Measurements from ENCODE around the gene CSTPP1.
A peak's percentile ranks its signal among the peaks of the same experiment; 100 is the strongest.
"Not testable (repeated sequence)": the region's sequence is repeated elsewhere in the genome, so short reads cannot be mapped to it uniquely, and the experiment has no call there.

Gene CSTPP1

DNA sequence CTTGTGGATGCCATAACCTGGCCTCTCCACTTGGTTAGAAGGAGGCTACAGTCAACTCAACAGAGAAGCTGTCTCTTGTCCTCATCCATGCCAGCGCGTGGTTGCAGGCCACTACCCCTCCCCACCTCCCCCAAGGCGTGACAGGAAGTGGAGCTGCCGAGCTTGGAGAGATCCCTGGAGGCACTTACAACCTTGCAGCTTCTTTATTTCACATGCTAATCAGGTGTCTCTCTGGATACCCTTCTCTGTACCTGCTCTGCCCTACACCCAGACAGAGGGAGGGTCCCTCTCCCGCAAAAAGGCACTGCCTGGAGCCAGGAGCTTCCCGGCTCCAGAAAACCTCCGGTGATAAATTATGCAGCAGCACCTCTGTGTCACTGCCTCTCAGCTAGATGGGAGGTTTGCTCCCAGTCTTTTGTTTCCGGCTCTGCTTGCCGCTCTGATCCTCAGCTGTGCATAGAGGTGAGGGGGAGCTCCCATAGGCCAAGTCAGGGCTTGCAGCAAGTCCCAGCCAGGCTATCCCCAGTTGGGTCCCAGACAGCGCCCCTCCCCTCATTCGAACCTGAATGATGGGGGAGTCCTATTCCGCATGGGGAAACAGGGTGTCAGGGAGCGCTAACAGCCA, 23.9 kb upstream of the CSTPP1 start:
- no peak for DNase-seq (ENCODE audit: low spot score)

DNA sequence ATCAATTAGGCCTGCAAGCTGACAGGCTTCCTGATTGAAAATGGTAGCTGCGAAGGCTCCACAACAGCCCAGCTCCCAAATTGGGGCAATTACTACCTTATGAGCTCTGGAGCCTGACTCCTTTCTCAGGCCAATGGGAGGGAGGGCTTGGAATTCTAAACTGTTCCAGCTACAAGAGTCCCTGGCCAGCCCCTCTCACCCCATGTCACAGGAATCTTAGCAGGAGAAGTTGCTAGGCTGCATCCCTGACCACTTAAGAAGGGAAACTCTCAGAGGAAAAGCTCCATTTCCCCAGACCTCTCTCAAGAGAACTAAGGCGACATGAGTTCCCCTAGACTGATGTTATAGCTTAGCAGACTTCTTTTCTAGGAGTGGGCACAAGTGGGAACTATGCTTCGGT, 23.1 kb upstream of the CSTPP1 start:
- no peak for DNase-seq (ENCODE audit: low spot score)

DNA sequence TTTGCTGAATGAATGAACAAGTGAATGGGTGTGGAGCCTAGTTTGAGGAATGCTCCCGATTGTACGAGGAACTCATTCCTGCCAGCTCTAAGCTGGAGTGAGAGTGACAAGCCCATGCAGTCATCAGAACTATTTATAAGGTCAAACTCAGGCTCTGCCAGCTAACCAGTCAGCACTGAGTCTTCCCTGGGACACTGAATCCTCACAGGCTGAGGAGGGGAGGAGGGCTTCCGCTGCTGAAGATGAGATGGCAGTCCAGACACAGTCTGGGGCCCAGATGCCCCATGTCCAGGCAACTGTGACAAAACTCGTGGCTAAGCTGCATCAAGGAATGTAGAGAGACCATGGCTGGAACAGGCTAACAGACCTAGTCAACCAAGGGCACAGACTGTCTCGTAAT, 22.2 kb upstream of the CSTPP1 start:
- DNase-seq (ENCODE audit: low spot score), result no peak

DNA sequence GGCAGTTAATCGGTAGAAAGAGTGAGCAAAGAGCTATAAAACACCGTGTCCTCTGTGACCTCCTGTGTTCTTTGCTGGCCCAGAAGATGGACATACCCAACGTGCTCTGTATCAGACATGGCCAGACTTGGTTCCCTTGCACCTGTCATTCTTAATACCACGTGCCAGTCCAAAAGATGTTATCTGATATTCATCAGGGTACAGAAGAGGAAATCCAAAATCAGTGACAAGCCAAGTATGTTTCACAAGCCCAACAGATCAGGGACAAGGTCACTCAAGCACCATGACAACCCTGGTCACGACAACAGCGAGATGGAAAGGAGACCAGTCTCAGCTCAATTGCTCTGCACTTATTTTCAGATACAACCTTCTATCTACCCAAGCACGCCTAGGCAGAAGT, 21.7 kb upstream of the CSTPP1 start:
- DNase-seq (ENCODE audit: low spot score), result no peak

DNA sequence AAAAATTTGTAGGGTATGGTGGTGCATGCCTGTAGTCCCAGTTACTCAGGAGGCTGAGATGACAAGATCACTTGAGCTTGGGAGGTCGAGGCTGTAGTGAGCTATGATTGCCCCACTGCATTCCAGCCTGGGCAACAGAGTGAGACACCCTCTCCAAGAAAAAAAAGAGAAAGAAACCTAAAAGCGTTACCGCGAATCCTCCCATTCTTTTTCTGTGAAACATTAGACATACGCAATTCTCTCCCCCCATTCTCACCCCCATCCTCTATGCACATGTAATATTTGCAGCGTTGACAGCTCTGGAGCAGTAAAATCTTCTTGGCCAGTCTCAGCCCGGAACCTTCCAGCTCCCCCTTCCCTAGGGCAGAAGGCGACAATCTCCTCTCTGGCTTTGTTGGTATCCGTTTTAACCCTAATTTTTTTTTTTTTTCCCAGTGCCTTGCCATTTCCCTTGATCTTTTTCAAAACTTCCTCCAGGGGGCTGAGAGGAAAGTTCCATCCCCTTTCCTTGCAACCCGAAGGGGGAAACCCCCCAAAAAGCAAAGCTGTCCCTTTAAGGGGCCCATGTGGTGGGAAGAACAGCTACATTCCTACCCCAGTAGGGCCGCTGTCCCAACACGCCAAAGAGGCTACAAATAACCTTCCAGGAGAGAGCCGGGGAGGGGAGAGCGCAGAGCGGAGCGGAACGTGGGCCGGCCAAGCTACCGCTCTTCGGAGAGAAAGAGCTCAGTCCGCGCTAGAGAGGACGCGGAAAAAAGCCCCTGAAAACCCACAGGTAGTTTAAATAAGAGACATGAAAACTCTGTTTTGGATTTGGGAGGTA, 20.1 kb upstream of the CSTPP1 start:
- DNase-seq (ENCODE audit: low spot score), result peak; percentile 66

DNA sequence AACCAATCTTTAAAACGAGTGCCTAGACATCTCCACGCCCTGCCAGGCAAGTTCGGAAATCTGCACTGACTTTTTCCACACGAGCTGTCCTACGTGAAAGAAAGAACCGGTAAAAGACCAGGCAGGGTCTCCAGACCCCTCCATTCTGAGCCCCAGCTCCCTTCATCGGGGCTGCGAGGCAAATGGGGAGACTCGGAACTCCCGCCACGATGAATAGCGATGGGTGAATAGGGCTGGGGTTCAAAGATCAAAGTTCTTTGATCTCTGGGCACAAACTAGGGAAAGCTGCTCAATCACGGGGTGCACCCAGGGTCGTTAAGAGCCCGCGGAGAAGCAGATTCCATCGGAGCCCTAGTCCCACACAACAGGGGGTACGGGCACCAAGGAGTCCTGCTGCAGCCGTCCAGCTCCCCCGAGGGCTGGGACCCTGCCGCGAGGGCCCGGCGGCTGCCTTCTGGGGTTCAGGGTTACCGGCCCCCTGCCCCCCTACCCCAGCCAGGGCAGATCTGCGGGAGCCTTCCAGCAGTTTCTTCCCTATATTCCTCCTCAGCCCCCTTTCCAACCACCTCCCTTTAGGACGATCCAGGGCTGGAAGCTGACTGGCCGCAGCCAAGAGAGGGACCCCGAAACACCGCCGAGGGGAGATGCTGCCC, 19.3 kb upstream of the CSTPP1 start:
- DNase-seq (ENCODE audit: low spot score), result no peak

DNA sequence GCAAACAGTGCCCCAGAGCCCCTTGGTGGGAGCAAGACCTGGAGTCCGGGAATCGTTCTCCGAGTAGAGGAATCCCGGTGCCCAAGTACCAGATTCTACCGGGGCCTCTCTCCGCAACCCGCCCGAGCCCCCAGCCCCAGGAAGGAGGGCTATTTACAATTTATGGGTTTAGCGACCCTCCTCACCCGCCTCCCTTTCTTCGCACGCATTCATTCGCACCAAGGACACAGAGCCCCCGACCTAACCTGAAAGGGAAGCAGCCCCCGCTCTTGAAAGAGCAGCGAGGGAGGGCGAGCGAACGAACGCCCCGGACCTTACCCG, 18.8 kb upstream of the CSTPP1 start:
- DNase-seq (ENCODE audit: low spot score), result no peak

DNA sequence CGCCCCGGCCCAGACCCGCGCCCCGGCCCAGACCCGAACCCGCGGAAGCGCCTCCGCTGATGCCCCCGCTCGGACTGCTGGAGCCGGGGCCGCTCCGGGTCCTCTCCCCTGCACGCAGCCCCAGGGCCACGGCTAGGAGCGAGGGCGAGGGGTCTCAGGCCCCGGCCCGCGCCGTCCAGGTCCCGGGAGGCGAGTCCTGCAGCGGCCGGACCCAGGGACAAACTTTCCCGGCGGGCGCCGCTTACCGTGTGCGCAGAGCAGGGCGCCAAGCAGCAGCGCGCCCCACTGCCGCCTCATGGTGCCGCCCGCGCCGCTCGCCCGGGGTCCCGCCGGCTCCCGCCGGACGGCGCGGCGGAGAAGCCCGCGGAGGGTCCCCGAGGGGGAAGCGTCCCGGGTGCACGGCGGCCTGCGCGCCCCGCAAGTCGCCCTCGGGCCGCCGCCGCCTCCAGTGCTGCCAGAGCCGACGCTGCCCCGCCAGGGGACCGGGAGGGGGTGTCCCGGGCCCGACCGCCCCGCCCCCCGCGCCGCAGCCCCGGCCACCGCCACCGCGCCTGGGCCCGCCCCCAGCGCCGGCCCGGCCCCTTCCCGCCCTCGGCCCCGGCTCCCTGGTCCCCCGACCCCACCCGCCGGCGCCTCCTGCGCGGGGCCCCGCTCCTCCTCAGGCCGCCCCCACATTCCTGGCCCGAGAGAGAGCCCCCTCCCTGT, 18.3 kb upstream of the CSTPP1 start, which contains the start of gene LRP4:
TSS of gene LRP4 (minus strand) at position 468 of the 705 bp plus-strand sequence. CDS start at position 297, 171 bp downstream.
- peak; percentile 73 for DNase-seq (ENCODE audit: low spot score)

DNA sequence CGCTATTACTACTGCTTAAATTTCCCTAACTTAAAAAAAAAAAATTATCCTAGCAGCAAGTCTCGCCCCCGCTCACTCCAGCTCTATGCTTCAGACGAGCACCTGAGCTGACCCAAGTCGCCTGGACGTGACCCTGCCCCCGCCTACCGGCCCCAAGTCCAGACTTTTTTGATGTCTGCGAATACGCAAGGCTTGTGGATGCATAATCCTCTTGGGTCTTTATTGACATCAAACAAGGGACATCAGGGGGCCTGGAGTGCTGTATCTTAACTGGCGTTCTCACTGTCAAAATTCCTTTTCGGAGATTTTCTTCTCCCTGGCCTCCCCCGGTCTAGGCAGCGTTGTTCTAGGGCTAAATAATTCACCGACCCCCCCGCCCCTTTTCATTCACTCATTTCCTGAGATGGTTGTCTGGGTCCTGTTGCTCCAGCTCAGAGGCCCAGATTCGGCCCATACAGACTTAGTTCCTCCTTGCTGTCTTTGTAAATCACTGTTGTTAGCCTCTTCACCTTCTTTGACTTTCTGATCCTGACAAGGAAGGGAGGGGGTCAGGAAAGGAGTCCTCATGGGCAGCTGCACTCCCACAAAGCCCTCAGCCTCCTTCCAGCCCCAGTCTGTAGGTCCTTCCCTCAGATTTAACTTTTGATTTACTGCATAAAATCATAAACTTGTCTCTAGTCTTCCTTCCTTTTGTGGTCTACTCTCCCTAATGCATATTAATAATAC, 17.6 kb upstream of the CSTPP1 start:
- DNase-seq (ENCODE audit: low spot score), result no peak

DNA sequence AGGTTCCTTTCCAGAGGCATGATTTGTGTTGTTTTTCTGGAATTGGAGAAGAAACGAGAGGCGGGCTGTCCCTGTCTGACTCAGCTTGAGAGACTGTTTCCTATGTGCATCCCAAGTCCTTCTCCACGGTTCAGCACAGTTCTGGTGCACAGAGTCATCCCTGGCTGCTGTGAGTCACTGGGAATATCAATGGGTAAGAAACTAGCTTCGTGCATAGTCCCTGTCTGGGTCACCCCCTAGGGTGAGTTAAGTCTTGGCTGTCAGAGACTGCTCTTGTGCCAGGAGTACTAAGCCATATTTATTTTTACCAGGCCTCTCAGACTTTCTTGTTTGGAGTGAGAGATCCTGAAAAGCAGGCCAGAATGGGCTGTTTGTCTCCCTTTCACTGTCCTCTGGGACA, 15.8 kb upstream of the CSTPP1 start:
- peak; percentile 41 for DNase-seq (ENCODE audit: low spot score)

DNA sequence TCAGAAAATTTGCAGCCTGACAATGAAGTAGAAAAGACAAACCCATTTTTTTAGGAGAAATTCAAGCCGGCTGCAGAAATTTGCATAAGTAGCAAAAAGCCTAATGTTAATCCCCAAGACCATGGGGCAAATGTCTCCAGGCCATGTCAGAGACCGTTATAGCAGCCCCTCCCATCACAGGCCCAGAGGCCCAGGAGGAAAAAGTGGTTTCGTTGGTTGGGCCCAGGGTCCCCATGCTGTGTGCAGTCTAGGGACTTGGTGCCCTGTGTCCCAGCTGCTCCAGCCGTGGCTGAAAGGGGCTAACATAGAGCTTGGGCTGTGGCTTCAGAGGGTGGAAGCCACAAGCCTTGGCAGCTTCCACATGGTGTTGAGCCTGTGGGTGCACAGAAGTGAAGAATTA, 8.6 kb upstream of the CSTPP1 start:
- DNase-seq (ENCODE audit: low spot score), result not testable (repeated sequence)

DNA sequence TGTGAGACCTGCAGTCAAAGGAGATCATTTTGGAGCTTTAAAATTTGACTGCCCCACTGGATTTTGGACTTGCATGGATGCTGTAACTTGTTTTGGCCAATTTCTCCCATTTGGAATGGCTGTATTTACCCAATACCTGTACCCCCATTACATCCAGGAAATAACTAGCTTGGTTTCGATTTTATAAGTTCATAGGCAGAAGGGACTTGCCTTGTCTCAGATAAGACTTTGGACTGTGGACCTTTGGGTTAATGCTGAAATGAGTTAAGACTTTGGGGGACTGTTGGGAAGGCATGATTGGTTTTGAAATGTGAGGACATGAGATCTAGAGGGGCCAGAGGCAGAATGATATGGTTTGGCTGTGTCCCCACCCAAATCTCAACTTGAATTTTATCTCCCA, 7.9 kb upstream of the CSTPP1 start:
- not testable (repeated sequence) for DNase-seq (ENCODE audit: low spot score)

DNA sequence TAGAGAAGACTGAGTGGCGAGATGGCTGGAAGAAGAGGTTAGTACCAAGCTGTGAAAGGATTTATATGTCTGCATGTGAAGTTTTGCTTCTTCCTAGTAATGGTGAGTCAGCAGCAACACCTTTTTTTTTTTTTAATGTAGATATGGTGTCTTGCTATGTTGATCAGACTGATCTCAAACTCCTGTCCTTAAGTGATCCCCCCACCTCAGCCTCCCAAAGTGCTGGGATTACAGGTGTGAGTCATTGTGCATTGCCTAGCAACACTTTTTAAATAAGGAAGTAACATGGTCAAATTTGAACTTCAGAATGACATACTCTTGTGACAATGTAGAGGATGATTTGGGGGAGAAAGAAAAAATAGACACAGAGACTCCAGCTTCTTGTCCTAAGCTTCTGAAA, 6.5 kb upstream of the CSTPP1 start:
- DNase-seq (ENCODE audit: low spot score), result no peak

DNA sequence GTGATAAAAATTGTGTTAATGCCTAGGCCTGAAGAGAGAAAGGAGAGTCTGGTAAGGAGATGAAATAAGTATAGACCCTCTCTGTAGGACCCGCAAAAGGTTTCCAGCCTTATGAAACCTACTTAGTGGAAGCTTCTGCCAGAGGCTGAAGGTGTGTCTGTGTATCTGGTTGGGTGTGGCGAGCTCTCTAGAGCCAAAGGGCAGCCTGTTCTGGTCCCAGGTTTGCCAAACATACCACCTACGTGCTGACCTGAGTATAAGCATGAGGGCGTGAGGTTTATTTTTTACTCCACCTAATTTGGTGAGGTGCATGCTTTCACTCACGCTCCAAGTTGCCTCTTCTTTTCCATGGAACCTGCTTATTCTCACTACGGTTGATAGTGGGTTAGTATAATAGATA, 5.6 kb downstream of the CSTPP1 start:
- DNase-seq (ENCODE audit: low spot score), result no peak

DNA sequence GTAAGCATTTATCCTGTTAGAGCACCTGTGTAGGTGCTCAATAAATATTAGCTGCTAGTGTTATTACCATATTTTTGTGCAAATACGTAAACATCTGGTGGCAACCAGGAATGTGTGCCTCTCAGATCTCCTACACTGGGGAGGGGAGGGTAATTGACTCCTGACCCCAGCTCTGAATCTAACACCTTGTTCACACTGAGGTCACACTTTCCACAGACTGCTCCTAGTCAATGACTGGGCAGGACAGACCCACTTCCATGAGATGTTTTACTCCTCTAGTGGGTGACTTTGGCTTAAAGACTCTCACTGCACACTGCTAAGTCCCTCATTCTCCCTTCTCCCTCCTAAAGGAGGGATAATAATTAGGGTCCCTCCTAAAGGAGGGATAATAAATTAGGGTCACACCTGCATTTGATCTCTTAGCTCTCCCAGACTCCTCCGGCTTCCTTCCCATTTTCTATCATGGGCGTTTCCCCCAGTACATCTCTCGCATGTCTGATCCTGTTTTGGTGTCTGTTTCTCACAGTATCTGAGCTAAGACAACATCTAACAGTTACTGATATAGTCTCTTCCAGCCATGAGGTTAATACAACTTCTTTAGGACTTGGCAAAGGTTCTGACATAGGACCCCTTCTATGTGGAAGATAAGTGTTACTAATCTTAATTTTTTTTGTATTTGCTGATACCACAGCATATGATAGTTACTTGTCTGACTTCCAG, 8.0 kb downstream of the CSTPP1 start:
- DNase-seq (ENCODE audit: low spot score), result no peak

DNA sequence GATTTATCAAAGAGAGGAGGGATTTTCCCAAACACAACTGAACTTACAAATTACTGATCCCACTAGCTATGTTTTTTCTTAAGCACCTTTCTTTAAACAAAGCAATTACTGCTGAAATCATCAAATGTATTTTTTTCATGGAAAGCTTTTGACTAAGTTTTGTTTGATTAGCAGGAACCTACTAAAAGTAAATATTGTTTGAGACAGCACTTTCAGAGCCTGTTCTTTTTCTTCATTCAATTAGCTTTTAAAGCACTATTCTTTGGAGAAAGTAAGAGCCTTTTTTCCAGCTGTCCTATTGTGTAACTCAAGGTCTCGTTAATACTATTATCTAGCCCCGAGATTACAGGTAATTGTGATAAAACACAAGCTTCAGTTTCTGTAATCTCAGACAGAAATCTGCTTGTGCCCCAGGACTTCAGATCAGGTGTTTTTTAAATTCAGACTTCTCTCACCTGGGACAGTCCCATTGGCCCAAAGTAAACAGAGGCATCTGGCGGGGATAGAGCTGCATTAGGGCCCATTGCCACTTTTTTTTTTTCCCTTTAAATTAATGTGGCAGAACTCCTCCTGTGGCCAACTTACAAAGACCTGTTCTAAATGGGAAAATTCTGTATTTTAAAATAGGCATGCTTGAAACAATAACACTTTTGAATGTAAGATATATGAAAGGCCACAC, 11.0 kb downstream of the CSTPP1 start:
- DNase-seq (ENCODE audit: low spot score), result no peak

DNA sequence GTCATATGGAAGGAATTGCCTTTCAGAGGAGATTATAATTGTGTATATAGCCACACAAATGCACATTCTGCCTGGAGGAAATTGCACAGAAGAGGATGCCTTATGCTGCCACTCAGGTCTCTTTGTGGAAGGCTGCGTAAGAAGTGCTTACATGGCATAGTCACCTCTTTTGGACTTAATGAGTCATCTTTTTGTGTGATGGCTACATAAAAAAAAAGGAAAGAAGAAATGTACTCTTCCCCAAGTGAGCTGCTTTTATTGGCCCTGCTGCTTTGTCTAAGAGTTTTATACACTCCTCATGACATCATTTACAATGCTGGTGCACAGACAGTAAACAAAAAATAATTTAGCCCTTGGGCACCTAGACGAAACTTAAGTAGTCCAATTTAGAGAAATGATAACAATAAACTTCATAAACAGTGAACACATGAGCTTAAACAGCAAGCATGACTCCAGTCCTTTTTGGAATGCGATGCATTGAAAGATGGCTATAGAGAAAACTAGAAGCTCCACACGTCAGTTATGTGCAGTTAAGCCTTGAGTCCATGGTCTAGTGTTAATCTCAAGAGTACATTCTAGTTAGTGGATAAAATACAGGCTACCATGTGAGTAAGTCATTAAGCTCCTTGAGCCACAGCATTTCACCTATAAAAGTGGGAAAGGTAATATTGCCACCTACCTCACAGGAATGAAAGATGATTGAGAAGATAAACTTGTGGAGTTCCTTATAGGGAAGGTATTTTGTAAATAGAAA, 12.0 kb downstream of the CSTPP1 start:
- DNase-seq (ENCODE audit: low spot score), result no peak

DNA sequence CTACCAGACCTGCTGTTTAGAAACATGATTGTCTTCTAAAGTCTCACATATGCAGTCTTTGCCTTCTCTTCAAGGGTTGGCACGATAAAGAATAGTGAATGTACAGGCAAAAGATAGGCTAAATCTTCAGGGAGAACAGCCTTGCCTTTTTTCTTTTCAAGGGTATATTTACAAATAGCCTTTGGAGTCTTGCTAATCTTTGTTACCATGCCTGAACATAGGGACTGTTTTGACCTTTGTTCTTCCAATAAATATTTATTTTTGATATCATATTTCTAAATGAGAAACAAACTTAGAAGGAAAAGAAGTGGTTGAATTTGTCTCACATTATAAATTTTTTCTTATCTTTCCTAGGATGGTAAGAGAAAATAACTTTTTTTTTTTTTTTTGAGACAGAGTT, 12.7 kb downstream of the CSTPP1 start:
- DNase-seq (ENCODE audit: low spot score), result no peak

DNA sequence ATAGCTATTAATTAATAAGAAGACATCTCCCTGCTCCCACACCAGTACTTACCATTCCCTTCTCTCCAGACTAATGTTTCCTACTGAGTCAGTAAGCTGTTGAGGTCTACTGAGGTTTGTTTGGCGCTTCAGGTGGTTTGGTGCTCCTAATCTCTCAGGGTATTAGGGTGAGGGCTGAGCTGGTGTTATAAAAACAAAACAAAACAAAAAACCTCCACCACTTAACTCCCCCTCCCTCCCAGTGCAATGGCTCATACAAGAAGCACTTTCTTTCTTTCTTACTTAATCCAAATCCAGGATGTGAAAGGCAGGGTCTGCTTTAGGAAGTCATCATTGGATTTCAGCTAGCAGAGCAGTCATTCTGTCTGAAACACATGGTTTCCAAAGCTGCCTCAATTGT, 15.3 kb downstream of the CSTPP1 start:
- DNase-seq (ENCODE audit: low spot score), result no peak

DNA sequence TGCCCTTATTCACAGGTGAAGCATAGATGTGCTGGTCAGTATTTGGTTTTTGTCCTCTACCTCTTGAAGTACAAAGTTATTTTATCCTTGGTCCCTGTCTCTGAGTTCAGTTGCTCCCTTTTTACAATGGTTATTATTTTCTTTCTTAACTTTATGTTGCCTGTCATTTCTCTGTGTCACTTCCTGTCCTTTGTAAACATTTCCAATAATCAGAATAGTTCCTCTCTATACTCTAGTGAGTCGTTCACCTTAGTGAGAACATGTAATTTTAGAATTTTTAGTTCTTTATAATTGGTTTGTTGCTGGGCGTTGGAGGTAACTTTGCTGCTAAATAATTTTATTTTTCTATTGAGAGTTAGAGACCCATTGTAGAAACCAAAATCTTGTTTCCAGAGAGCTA, 16.0 kb downstream of the CSTPP1 start:
- no peak for DNase-seq (ENCODE audit: low spot score)

Measured in Ammon's horn (tissue), 1 donor.